ENCODE data around the gene FMNL2.

Gene FMNL2

DNA sequence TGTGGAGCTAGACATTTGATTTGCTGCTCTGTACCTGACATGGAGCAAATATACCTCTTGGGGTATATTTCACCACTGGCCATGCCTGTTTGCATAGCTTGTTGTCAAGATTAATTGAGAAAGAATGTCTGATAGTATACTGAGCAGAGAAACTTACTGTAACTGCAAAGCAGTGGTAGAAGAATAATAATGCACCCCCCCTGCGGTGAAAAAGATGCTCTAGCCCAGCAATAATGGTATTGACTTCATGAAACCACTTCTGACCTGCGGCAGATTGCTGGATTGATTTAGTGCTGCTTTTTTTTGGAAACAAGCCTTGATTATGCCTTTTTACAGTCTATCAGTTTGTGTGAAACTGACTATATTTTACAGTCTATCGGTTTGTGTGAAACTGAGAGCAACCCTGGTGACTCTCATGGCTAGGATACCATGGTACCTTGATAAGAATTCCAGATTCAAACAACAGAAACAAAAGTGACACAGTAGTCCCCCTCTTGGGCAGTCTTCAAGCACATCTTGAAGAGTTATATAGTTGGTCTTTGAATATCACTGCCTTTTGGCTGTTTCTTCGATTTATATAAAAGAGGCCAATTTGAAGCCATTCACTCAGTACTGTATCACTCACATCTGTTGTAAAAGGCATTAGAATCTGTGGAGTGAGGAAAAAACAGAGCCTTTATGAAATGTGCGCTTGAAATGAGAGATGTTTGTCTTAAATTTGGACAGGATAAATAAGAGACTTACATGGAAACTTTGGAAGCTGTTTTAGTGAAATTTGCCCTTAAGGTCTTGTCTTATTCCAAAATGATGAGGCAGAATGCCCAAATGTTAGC, 102.5 kb downstream of the FMNL2 start:
- TF ChIP-seq TCF4 (CRISPR knock-in tag; IDR thresholded peaks at IDR 0.05; ENCODE audit: borderline replicate concordance) (no peak), ZNF565 (CRISPR knock-in tag; conservative IDR thresholded peaks at IDR 0.05; ENCODE audit: low read depth) (no peak), TOX (CRISPR knock-in tag; IDR thresholded peaks at IDR 0.05; ENCODE audit: borderline replicate concordance) (no peak), GLIS3 (CRISPR knock-in tag; IDR thresholded peaks at IDR 0.05) (no peak), ZC3H10 (CRISPR knock-in tag; IDR thresholded peaks at IDR 0.05) (no peak), CSDC2 (CRISPR knock-in tag; IDR thresholded peaks at IDR 0.05) (no peak), BACH2 (CRISPR knock-in tag; IDR thresholded peaks at IDR 0.05; ENCODE audit: borderline replicate concordance) (no peak), RARB (CRISPR knock-in tag; IDR thresholded peaks at IDR 0.05) (no peak), ZNF8 (CRISPR knock-in tag; IDR thresholded peaks at IDR 0.05) (no peak)
- TF ChIP-seq, protein P1, sequence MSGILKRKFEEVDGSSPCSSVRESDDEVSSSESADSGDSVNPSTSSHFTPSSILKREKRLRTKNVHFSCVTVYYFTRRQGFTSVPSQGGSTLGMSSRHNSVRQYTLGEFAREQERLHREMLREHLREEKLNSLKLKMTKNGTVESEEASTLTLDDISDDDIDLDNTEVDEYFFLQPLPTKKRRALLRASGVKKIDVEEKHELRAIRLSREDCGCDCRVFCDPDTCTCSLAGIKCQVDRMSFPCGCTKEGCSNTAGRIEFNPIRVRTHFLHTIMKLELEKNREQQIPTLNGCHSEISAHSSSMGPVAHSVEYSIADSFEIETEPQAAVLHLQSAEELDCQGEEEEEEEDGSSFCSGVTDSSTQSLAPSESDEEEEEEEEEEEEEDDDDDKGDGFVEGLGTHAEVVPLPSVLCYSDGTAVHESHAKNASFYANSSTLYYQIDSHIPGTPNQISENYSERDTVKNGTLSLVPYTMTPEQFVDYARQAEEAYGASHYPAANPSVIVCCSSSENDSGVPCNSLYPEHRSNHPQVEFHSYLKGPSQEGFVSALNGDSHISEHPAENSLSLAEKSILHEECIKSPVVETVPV (CRISPR knock-in tag; IDR thresholded peaks at IDR 0.05) = no peak
- ATAC-seq = peak; percentile 86

- ATAC-seq = no peak
- TF ChIP-seq GLIS3 (CRISPR knock-in tag; IDR thresholded peaks at IDR 0.05) = no peak
- TF ChIP-seq ARNTL (CRISPR knock-in tag; IDR thresholded peaks at IDR 0.05; ENCODE audit: borderline replicate concordance, low read depth) = no peak
- TF ChIP-seq ISL1 (CRISPR knock-in tag; IDR thresholded peaks at IDR 0.05) = no peak
- TF ChIP-seq, protein P2, sequence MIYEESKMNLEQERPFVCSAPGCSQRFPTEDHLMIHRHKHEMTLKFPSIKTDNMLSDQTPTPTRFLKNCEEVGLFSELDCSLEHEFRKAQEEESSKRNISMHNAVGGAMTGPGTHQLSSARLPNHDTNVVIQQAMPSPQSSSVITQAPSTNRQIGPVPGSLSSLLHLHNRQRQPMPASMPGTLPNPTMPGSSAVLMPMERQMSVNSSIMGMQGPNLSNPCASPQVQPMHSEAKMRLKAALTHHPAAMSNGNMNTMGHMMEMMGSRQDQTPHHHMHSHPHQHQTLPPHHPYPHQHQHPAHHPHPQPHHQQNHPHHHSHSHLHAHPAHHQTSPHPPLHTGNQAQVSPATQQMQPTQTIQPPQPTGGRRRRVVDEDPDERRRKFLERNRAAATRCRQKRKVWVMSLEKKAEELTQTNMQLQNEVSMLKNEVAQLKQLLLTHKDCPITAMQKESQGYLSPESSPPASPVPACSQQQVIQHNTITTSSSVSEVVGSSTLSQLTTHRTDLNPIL (CRISPR knock-in tag; IDR thresholded peaks at IDR 0.05; ENCODE audit: low read depth) = no peak
- TF ChIP-seq ZFP30 (CRISPR knock-in tag; IDR thresholded peaks at IDR 0.05) = no peak
- TF ChIP-seq RARB (CRISPR knock-in tag; IDR thresholded peaks at IDR 0.05) = no peak
- TF ChIP-seq, protein P1 (CRISPR knock-in tag; IDR thresholded peaks at IDR 0.05) = no peak
- TF ChIP-seq TCF4 (CRISPR knock-in tag; IDR thresholded peaks at IDR 0.05; ENCODE audit: borderline replicate concordance) = no peak
- no peak for TF ChIP-seq ZNF565 (CRISPR knock-in tag; conservative IDR thresholded peaks at IDR 0.05; ENCODE audit: low read depth)
- no peak for TF ChIP-seq ESRRG (CRISPR knock-in tag; IDR thresholded peaks at IDR 0.05)
- no peak for TF ChIP-seq SNAI2 (CRISPR knock-in tag; IDR thresholded peaks at IDR 0.05)
- no peak for TF ChIP-seq ZFP3 (CRISPR knock-in tag; IDR thresholded peaks at IDR 0.05)
- no peak for TF ChIP-seq OSR1 (CRISPR knock-in tag; IDR thresholded peaks at IDR 0.05)
- TF ChIP-seq ZNF8 (CRISPR knock-in tag; IDR thresholded peaks at IDR 0.05) = no peak
- no peak for TF ChIP-seq CSDC2 (CRISPR knock-in tag; IDR thresholded peaks at IDR 0.05)
- no peak for TF ChIP-seq TOX (CRISPR knock-in tag; IDR thresholded peaks at IDR 0.05; ENCODE audit: borderline replicate concordance)
- TF ChIP-seq, protein P3, sequence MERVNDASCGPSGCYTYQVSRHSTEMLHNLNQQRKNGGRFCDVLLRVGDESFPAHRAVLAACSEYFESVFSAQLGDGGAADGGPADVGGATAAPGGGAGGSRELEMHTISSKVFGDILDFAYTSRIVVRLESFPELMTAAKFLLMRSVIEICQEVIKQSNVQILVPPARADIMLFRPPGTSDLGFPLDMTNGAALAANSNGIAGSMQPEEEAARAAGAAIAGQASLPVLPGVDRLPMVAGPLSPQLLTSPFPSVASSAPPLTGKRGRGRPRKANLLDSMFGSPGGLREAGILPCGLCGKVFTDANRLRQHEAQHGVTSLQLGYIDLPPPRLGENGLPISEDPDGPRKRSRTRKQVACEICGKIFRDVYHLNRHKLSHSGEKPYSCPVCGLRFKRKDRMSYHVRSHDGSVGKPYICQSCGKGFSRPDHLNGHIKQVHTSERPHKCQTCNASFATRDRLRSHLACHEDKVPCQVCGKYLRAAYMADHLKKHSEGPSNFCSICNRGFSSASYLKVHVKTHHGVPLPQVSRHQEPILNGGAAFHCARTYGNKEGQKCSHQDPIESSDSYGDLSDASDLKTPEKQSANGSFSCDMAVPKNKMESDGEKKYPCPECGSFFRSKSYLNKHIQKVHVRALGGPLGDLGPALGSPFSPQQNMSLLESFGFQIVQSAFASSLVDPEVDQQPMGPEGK (CRISPR knock-in tag; IDR thresholded peaks at IDR 0.05; ENCODE audit: borderline replicate concordance) = no peak
- TF ChIP-seq PPARA (CRISPR knock-in tag; IDR thresholded peaks at IDR 0.05; ENCODE audit: borderline replicate concordance) = no peak
- TF ChIP-seq ZNF70 (CRISPR knock-in tag; IDR thresholded peaks at IDR 0.05) = no peak
- TF ChIP-seq, protein P4, sequence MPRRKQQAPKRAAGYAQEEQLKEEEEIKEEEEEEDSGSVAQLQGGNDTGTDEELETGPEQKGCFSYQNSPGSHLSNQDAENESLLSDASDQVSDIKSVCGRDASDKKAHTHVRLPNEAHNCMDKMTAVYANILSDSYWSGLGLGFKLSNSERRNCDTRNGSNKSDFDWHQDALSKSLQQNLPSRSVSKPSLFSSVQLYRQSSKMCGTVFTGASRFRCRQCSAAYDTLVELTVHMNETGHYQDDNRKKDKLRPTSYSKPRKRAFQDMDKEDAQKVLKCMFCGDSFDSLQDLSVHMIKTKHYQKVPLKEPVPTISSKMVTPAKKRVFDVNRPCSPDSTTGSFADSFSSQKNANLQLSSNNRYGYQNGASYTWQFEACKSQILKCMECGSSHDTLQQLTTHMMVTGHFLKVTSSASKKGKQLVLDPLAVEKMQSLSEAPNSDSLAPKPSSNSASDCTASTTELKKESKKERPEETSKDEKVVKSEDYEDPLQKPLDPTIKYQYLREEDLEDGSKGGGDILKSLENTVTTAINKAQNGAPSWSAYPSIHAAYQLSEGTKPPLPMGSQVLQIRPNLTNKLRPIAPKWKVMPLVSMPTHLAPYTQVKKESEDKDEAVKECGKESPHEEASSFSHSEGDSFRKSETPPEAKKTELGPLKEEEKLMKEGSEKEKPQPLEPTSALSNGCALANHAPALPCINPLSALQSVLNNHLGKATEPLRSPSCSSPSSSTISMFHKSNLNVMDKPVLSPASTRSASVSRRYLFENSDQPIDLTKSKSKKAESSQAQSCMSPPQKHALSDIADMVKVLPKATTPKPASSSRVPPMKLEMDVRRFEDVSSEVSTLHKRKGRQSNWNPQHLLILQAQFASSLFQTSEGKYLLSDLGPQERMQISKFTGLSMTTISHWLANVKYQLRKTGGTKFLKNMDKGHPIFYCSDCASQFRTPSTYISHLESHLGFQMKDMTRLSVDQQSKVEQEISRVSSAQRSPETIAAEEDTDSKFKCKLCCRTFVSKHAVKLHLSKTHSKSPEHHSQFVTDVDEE (CRISPR knock-in tag; IDR thresholded peaks at IDR 0.05) = no peak
Observed at GRCh38 chr2:152440049-152440448, 105.1 kb downstream of the FMNL2 start.
